Measurements from ENCODE around the gene OR4D2. TPM values are rescaled to one million over a fixed set of nuclear protein-coding genes. Genes with fewer than 3 reads are reported as not detected.
"Not testable (repeated sequence)": the region's sequence is repeated elsewhere in the genome, so short reads cannot be mapped to it uniquely, and the experiment has no call there.

Gene OR4D2
- not detected in 2 replicates for total RNA-seq

DNA sequence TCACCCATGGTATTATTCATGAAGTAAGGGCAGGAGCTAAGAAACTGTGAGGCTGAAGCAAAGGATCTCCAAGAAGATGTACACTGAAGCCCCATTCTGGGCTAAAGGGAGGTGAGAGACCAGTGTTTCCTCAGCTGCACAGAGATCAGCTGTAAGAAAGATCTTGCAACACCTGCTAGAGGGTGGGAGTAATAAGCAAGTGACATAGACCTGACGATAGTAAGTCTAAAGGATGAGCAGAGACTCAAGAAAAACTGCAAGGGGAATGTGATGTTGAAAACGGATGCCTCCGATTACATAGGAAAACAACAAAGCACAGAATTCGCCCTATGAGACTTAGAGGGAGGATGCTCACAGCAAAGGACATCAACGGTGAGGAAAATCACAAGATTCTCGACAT lies at the start of gene OR4D2:
OR4D2 (plus strand) TSS at position 301 of the 400 bp plus-strand sequence. CDS start 2,674 bp downstream, outside the sequence.
- Mint-ChIP-seq H3K9me3 (no peaks in the 10 kb centered on the region), H3K36me3 (ENCODE audit: low read depth) (no peaks in the 10 kb centered on the region), H3K4me1 (ENCODE audit: low read depth) (peaks cover 19% of the 10 kb centered on the region), H3K27ac (no peak within 1 kb of the TSS), H3K27me3 (ENCODE audit: low read depth) (peaks cover 50% of the 10 kb centered on the region), H3K4me3 (ENCODE audit: low read depth) (no peak within 1 kb of the TSS)
- intact Hi-C loops (cut with micrococcal nuclease) = no loop called here
- no peak for DNase-seq (ENCODE audit: low spot score)

DNA sequence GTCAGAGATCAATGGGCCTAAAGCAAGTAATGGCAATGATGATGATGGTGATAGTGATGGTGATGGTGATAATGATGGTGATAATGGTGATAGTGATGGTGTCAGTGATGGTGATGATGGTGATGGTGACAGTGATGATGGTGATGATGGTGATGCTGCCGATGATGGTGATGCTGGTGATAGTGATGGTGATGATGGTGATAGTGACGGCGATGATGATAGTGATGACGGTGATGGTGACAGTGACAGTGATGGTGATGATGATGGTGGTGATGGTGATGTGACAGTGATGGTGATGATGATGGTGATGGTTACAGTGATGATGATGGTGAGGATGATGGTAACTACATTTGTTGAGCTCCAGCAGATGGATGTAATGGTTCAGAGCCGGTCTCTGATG lies 49.4 kb upstream of the OR4D2 start:
- Mint-ChIP-seq H3K9me3 (no peaks in the 10 kb centered on the region), H3K4me1 (ENCODE audit: low read depth) (no peaks in the 10 kb centered on the region), H3K27ac (no peak overlapping the region), H3K4me3 (ENCODE audit: low read depth) (no peak overlapping the region), H3K36me3 (ENCODE audit: low read depth) (no peaks in the 10 kb centered on the region), H3K27me3 (ENCODE audit: low read depth) (peaks cover 11% of the 10 kb centered on the region)
- no peak for DNase-seq (ENCODE audit: low spot score)
- intact Hi-C loops (cut with micrococcal nuclease) = no loop called here

DNA sequence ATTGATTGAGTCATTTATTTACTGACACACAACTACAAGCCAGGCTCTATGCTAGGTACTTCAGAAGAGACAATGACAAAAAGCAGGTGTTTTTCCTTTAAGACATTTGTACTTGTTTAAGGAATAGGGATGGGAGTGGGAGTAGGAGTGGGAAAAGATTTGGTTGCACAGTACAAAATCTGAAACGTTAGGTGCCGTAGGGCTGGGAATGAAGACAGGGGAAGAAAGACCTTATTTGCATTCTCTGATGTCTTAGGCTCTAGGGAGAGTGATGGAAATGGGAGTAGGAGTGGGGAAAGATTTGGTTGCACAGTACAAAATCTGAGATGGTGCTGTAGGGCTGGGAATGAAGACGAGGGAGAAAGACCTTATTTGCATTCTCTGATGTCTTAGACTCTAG lies 47.3 kb upstream of the OR4D2 start:
- Mint-ChIP-seq H3K27ac (no peak overlapping the region), H3K9me3 (no peaks in the 10 kb centered on the region), H3K4me3 (ENCODE audit: low read depth) (no peak overlapping the region), H3K36me3 (ENCODE audit: low read depth) (no peaks in the 10 kb centered on the region), H3K27me3 (ENCODE audit: low read depth) (peaks cover 12% of the 10 kb centered on the region), H3K4me1 (ENCODE audit: low read depth) (no peaks in the 10 kb centered on the region)
- intact Hi-C loops (cut with micrococcal nuclease) = no loop called here
- DNase-seq (ENCODE audit: low spot score) = no peak

DNA sequence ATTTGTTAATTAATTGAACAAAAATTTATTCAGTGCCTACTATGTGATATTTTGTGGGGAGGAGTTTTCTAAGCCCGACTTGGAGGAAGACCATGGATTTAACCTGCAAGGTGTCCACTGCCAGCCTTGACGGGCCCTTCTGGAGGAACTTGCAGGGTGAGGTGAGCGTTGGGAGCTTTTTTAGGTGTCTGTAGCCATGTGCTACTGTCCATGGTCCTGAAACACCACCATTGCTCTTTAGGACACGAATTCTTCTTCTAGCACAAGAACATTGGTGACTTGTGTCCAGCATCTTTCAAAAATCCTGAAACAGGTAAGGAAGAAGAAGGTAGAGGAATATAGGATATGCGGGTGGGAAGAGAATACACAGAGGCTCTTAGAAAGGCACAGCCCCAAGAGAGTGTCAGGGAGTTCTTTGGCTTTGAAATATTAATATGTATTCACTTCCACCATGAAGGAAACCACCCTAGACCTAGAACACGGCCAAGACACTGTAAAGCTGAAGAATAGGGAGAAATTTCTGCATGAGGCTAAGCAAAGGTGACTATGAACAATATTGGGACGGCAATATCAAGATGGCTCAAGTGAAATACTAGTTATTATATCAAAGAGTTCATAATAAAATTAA lies 46.5 kb upstream of the OR4D2 start:
- intact Hi-C loops (cut with micrococcal nuclease) = no loop called here

DNA sequence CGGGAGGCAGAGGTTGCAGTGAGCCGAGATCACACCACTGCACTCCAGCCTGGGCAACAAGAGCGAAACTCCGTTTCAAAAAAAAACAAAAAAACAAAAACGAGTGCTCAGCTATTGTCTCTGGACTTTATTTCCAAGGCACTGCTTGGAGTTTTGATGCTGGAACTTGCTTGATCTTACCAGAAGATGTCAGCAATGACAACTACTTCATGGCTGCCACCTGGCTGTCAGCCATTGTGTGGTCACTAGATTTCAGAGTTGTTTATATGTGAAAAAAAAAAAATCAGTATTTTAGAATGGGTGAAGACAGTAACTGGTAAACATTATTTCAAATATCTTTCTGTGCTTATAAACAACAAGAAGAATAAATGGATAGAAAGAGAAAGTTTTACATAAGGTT lies 44.9 kb upstream of the OR4D2 start:
- H3K4me1 Mint-ChIP-seq (ENCODE audit: low read depth) = no peaks in the 10 kb centered on the region
- DNase-seq (ENCODE audit: low spot score) = no peak
- intact Hi-C loops (cut with micrococcal nuclease) = loop anchor here (1.0 kb wide), 1 partner anchor 50 kb away; no protein-coding TSS in a partner anchor
- H3K36me3 Mint-ChIP-seq (ENCODE audit: low read depth) = no peaks in the 10 kb centered on the region
- H3K9me3 Mint-ChIP-seq = no peaks in the 10 kb centered on the region
- H3K27ac Mint-ChIP-seq = no peak overlapping the region
- peaks cover 22% of the 10 kb centered on the region for H3K27me3 Mint-ChIP-seq (ENCODE audit: low read depth)
- H3K4me3 Mint-ChIP-seq (ENCODE audit: low read depth) = no peak overlapping the region

More for the DNA sequence above, 46.5 kb upstream of the OR4D2 start:
- H3K4me1 Mint-ChIP-seq (ENCODE audit: low read depth) = no peaks in the 10 kb centered on the region
- H3K27ac Mint-ChIP-seq = no peak overlapping the region
- no peaks in the 10 kb centered on the region for H3K36me3 Mint-ChIP-seq (ENCODE audit: low read depth)
- peak; percentile 26 for DNase-seq (ENCODE audit: low spot score)
- no peak overlapping the region for H3K4me3 Mint-ChIP-seq (ENCODE audit: low read depth)
- H3K9me3 Mint-ChIP-seq = no peaks in the 10 kb centered on the region
- H3K27me3 Mint-ChIP-seq (ENCODE audit: low read depth) = peaks cover 12% of the 10 kb centered on the region

DNA sequence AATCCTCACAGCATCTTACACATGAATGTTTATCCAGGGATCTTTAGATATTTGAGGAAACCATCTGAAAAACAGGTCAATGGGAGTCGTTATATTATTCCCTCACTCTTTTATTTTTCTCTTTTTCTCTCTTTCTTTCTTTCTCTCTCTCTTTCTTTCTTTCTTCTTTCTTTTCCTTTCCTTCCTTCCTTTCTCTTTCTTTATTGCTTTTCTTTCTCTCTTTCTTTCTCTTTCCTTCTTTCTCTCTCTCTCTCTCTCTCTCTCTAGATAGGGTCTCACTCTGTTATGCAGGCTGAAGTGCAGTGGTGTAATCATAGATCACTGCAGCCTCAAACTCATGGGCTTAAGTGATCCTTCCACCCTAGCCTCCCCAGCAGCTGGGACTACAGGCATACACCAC lies 38.9 kb upstream of the OR4D2 start:
- DNase-seq (ENCODE audit: low spot score) = no peak
- Mint-ChIP-seq H3K27me3 (ENCODE audit: low read depth) (peaks cover 32% of the 10 kb centered on the region), H3K36me3 (ENCODE audit: low read depth) (no peaks in the 10 kb centered on the region), H3K27ac (no peak overlapping the region), H3K4me1 (ENCODE audit: low read depth) (no peaks in the 10 kb centered on the region), H3K4me3 (ENCODE audit: low read depth) (no peak overlapping the region), H3K9me3 (no peaks in the 10 kb centered on the region)
- intact Hi-C loops (cut with micrococcal nuclease) = no loop called here

DNA sequence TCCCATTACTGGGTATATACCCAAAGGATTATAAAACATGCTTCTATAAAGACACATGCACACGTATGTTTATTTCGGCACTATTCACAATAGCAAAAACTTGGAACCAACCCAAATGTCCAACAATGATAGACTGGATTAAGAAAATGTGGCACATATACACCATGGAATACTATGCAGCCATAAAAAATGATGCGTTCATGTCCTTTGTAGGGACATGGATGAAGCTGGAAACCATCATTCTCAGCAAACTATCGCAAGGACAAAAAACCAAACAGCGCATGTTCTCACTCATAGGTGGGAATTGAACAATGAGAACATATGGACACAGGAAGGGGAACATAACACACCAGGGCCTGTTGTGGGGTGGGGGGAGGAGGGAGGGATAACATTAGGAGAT lies 34.1 kb upstream of the OR4D2 start:
- H3K9me3 Mint-ChIP-seq; DNase-seq (ENCODE audit: low spot score); H3K4me3 Mint-ChIP-seq (ENCODE audit: low read depth); H3K36me3 Mint-ChIP-seq (ENCODE audit: low read depth); H3K4me1 Mint-ChIP-seq (ENCODE audit: low read depth); intact Hi-C loops (cut with micrococcal nuclease); H3K27ac Mint-ChIP-seq: not testable (repeated sequence)
- peaks cover 33% of the 10 kb centered on the region for H3K27me3 Mint-ChIP-seq (ENCODE audit: low read depth)

DNA sequence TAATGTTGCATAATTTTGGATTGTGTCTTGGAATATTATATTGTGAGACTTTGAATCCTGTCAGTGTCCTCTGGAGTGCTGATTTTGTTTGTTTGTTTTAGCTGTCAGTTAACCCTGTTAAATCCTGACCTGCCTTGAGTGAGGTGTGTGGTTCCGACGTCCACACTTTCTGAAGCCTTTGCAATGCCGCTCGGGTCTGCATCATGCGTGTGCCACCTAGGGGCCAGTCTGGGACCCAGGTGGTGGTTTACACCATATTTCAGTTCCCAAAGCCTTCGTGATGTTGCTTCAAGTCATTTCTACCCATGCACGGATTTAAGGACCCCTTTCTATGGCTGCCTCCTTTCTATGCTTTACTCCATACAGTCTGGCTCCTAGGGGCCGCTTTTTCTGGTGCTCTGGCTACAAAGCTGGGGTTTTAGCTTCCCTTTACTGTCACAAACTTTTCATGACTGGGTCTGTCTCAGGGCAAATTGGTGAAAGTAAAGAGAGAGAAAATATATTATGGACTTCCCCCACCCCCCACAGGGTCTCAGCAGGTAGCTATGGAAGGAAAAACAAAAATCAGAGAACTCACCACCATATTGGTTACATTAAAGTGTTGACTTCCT lies 30.0 kb upstream of the OR4D2 start:
- DNase-seq (ENCODE audit: low spot score) = no peak
- no peaks in the 10 kb centered on the region for H3K4me1 Mint-ChIP-seq (ENCODE audit: low read depth)
- H3K36me3 Mint-ChIP-seq (ENCODE audit: low read depth) = no peaks in the 10 kb centered on the region
- H3K4me3 Mint-ChIP-seq (ENCODE audit: low read depth) = no peak overlapping the region
- no peaks in the 10 kb centered on the region for H3K9me3 Mint-ChIP-seq
- H3K27me3 Mint-ChIP-seq (ENCODE audit: low read depth) = peaks cover 24% of the 10 kb centered on the region
- intact Hi-C loops (cut with micrococcal nuclease) = no loop called here
- no peak overlapping the region for H3K27ac Mint-ChIP-seq

DNA sequence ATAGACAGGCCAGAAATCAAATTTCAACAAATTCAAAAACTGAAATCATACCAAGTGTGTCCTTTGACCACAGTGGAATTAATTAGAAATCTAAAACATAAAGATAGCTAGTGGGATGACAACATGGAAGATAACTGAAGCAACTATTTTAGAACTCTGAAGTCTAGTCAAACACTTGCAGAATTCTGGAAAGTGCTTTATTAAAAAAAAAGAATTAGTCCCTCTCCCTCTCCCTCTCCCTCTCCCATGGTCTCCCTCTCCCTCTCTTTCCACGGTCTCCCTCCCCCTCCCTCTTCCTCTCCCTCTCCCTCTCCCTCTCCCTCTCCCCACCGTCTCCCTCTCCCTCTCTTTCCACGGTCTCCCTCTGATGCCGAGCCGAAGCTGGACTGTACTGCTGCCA lies 25.3 kb upstream of the OR4D2 start:
- H3K27me3 Mint-ChIP-seq (ENCODE audit: low read depth) = peaks cover 32% of the 10 kb centered on the region
- H3K4me3 Mint-ChIP-seq (ENCODE audit: low read depth) = no peak overlapping the region
- H3K9me3 Mint-ChIP-seq = peaks cover 30% of the 10 kb centered on the region
- H3K27ac Mint-ChIP-seq = no peak overlapping the region
- H3K4me1 Mint-ChIP-seq (ENCODE audit: low read depth) = peaks cover 3% of the 10 kb centered on the region
- no peak for DNase-seq (ENCODE audit: low spot score)
- H3K36me3 Mint-ChIP-seq (ENCODE audit: low read depth) = peaks cover 8% of the 10 kb centered on the region
- intact Hi-C loops (cut with micrococcal nuclease) = no loop called here

DNA sequence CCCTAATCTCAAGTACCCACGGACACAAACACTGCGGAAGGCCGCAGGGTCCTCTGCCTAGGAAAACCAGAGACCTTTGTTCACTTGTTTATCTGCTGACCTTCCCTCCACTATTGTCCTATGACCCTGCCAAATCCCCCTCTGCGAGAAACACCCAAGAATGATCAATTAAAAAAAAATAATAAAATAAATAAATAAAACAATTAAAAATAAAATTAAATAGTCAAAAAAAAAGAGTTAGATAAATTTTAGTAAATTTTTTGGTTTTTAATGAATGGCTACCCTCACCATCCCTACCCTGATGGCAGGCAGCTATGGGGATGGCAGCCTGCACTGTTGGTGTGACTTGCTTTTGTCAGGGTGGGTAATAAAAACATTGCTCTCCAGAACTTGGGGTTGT lies 23.4 kb upstream of the OR4D2 start:
- DNase-seq (ENCODE audit: low spot score); H3K4me1 Mint-ChIP-seq (ENCODE audit: low read depth); H3K36me3 Mint-ChIP-seq (ENCODE audit: low read depth); intact Hi-C loops (cut with micrococcal nuclease); H3K27ac Mint-ChIP-seq; H3K4me3 Mint-ChIP-seq (ENCODE audit: low read depth): not testable (repeated sequence)
- peaks cover 43% of the 10 kb centered on the region for H3K27me3 Mint-ChIP-seq (ENCODE audit: low read depth)
- H3K9me3 Mint-ChIP-seq = peaks cover 32% of the 10 kb centered on the region

DNA sequence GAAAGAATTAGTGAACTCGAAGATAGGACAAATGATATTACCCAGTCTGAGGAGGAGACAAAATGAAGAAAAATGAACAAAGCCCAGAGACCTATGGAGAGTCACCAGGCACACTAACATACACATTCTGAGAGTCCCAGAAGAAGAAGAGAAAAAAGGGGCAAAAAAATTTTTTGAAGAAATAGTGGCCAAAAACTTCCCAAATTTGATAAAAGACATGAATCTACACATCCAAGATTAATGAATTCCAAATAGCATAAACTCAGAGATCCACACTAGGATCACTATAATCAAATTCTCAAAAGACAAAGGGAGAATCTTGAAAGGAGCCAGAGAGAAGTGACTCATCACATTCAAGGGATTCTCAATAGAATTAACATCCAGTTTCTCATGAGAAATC lies 22.0 kb upstream of the OR4D2 start:
- no peak overlapping the region for H3K4me3 Mint-ChIP-seq (ENCODE audit: low read depth)
- peaks cover 32% of the 10 kb centered on the region for H3K9me3 Mint-ChIP-seq
- no peak overlapping the region for H3K27ac Mint-ChIP-seq
- H3K27me3 Mint-ChIP-seq (ENCODE audit: low read depth) = peaks cover 52% of the 10 kb centered on the region
- peaks cover 8% of the 10 kb centered on the region for H3K36me3 Mint-ChIP-seq (ENCODE audit: low read depth)
- DNase-seq (ENCODE audit: low spot score) = no peak
- intact Hi-C loops (cut with micrococcal nuclease) = no loop called here
- H3K4me1 Mint-ChIP-seq (ENCODE audit: low read depth) = peaks cover 5% of the 10 kb centered on the region

DNA sequence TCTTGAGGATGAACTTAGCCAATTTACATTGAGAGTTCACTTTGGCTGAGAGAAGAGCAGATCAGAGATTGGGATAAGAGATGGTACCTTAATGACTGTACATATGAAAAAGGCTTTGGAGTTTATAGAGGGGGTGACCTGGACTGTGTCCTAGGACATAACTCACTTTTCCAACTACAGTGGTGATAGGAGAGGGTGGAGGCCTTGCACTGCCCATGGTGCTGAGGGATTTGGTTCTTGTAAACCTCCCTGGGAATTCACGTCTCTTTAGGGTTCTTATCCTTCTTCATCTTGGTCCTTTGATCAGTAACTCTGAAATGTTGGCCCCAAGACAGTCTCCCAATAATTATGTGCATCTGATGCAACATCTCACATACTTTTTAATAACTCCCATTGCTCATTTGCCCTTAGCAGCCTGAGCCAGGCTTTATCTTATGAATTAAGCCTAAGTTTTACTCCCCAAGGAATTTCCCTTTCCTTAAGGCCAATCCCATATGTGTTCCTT lies 18.8 kb upstream of the OR4D2 start, which contains the start of gene OR4D1:
OR4D1 (plus strand) TSS at position 455 of the 505 bp plus-strand sequence. CDS start 6,770 bp downstream, outside the sequence.
- Mint-ChIP-seq H3K27ac (no peak within 1 kb of the TSS), H3K4me3 (ENCODE audit: low read depth) (no peak within 1 kb of the TSS), H3K36me3 (ENCODE audit: low read depth) (peaks cover 8% of the 10 kb centered on the region), H3K27me3 (ENCODE audit: low read depth) (peaks cover 64% of the 10 kb centered on the region), H3K9me3 (peaks cover 32% of the 10 kb centered on the region), H3K4me1 (ENCODE audit: low read depth) (peaks cover 14% of the 10 kb centered on the region)
- no peak for DNase-seq (ENCODE audit: low spot score)
- intact Hi-C loops (cut with micrococcal nuclease) = no loop called here

DNA sequence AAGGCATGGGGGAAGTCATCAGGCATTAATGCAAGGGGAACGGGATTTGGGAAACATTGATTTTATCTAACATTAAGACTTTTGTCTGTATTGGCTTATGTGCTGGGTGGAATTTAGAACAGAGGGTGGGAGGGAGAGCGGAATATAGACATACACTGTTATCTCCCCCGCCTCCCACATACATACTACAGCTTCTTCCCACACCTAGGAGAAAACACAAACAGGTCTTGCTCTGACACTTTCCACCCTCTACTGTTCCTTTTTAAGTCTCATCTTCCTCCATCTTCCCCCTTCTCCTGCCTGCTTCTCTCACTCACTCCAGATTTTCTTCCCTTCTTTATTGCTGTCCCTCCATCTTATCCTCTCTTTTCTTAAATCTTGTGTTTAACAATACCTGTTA lies 18.2 kb upstream of the OR4D2 start:
- Mint-ChIP-seq H3K36me3 (ENCODE audit: low read depth) (peaks cover 8% of the 10 kb centered on the region), H3K9me3 (peaks cover 31% of the 10 kb centered on the region), H3K4me3 (ENCODE audit: low read depth) (no peak overlapping the region), H3K4me1 (ENCODE audit: low read depth) (peaks cover 19% of the 10 kb centered on the region), H3K27ac (no peak overlapping the region), H3K27me3 (ENCODE audit: low read depth) (peaks cover 64% of the 10 kb centered on the region)
- intact Hi-C loops (cut with micrococcal nuclease) = no loop called here
- no peak for DNase-seq (ENCODE audit: low spot score)
